PC-3 (cell line): ENCODE results near the gene NDEL1. TPM values are rescaled to one million over a fixed set of nuclear protein-coding genes. Genes with fewer than 3 reads are reported as not detected.

ENCODE experiments used
- ATAC-seq: fragments of 200-7000 bp; cut with Tn5 transposase; 2 replicates; pipeline ENCODE4 v1.9.1; 2020; ENCODE audit warnings: mild to moderate bottlenecking, moderate library complexity
- BruUV-seq: library from RNA; stranded (reverse); fragments of 400-500 nt; replicated peaks from 2 replicates; lab custom pipeline; 2021; lab: Mats Ljungman, UMichigan
- CTCF ChIA-PET: fragments of 300-600 bp; sonication (Branson Sonifier 250); formaldehyde crosslinking; loops from one replicate; lab custom pipeline; 2022; ENCODE audit warnings: antibody characterized with exemption; lab: Charles Lee
- POLR2A ChIA-PET: fragments of 300-600 bp; sonication (Branson Sonifier 250); formaldehyde crosslinking; loops from one replicate; lab custom pipeline; 2022; ENCODE audit warnings: antibody characterized with exemption; ENCODE audit not compliant: unreplicated experiment; lab: Charles Lee
- DNase-seq: peaks from one replicate; pipeline ENCODE4 v3.0.0-alpha.2; 2015
- H2AFZ ChIP-seq: fragments of 300-600 bp; sonication (generic); 2 replicates; pipeline ENCODE4 v1.6.0; 2016; ENCODE audit warnings: antibody characterized with exemption, low read length
- H3F3A ChIP-seq: fragments of 300-600 bp; sonication (generic); one replicate; pipeline ENCODE4 v1.6.0; 2017; ENCODE audit warnings: antibody characterized with exemption, low read length, control low read depth, mild to moderate bottlenecking; ENCODE audit not compliant: unreplicated experiment
- H3K27ac ChIP-seq: fragments of 300-600 bp; sonication (generic); 2 replicates; pipeline ENCODE4 v1.5.1; 2016; ENCODE audit warnings: mild to moderate bottlenecking, low read length
- H3K27me3 ChIP-seq: fragments of 300-600 bp; sonication (generic); 2 replicates; pipeline ENCODE4 v1.6.1; 2016; ENCODE audit warnings: low read length, mixed read lengths
- H3K36me3 ChIP-seq: fragments of 300-600 bp; sonication (generic); 2 replicates; pipeline ENCODE4 v1.6.1; 2016; ENCODE audit warnings: low read depth, mixed run types, low read length, mixed read lengths
- H3K4me1 ChIP-seq: fragments of 300-600 bp; sonication (generic); 2 replicates; pipeline ENCODE4 v1.5.1; 2016; ENCODE audit warnings: low read length; ENCODE audit not compliant: insufficient read depth
- H3K4me2 ChIP-seq: fragments of 300-600 bp; sonication (generic); 2 replicates; pipeline ENCODE4 v1.6.0; 2016; ENCODE audit warnings: low read length
- H3K4me3 ChIP-seq: fragments of 300-600 bp; sonication (generic); 2 replicates; pipeline ENCODE4 v1.5.1; 2016; ENCODE audit warnings: mild to moderate bottlenecking, low read length, mixed read lengths
- H3K79me2 ChIP-seq: fragments of 300-600 bp; sonication (generic); 2 replicates; pipeline ENCODE4 v1.6.1; 2017; ENCODE audit warnings: low read length, mixed read lengths
- H3K9ac ChIP-seq: fragments of 300-600 bp; sonication (generic); 2 replicates; pipeline ENCODE4 v1.6.0; 2016; ENCODE audit warnings: mild to moderate bottlenecking, low read length
- H3K9me2 ChIP-seq: fragments of 300-600 bp; sonication (generic); replicated peaks from 2 replicates; pipeline ENCODE4 v1.6.1; 2016; ENCODE audit warnings: mixed run types, low read length, mixed read lengths
- H3K9me3 ChIP-seq: fragments of 300-600 bp; sonication (generic); 2 replicates; pipeline ENCODE4 v1.6.1; 2016; ENCODE audit warnings: low read length, mixed read lengths
- H4K20me1 ChIP-seq: fragments of 300-600 bp; sonication (generic); 2 replicates; pipeline ENCODE4 v1.6.1; 2016; ENCODE audit warnings: low read length, mixed read lengths
- CTCF ChIP-seq: fragments of 300-600 bp; sonication (generic); conservative IDR thresholded peaks from 2 replicates; pipeline ENCODE4 v1.5.1; 2017; ENCODE audit warnings: antibody characterized with exemption, low read depth, mild to moderate bottlenecking, low read length
- EZH2 ChIP-seq: fragments of 300-600 bp; sonication (generic); IDR thresholded peaks from one replicate; pipeline ENCODE4 v1.6.1; 2017; ENCODE audit warnings: antibody characterized with exemption, mild to moderate bottlenecking, low read length; ENCODE audit not compliant: unreplicated experiment
- EZH2phosphoT487 ChIP-seq: fragments of 300-600 bp; sonication (generic); IDR thresholded peaks from 2 replicates; pipeline ENCODE4 v1.6.1; 2018; ENCODE audit warnings: mild to moderate bottlenecking, antibody characterized with exemption, low read length, borderline replicate concordance
- intact Hi-C: fragments of 100-400 bp; cut with micrococcal nuclease; formaldehyde crosslinking; loops from 2 replicates; pipeline ENCODE4 v1.9.0; 2023
- total RNA-seq: library from RNA; depleted of rRNA; stranded (reverse); fragments of >200 nt; gene quantifications from 2 replicates; pipeline ENCODE4 v1.2.3, GENCODE V29; 2014

NDEL1 gene
- total RNA-seq, 1 experiment from 2014 or later: 32.7 TPM

GRCh38 chr17:8417806-8418205 is 17.9 kb upstream of the NDEL1 start:
- TF ChIP-seq CTCF: no peak
- TF ChIP-seq EZH2: no peak
- no peak for TF ChIP-seq EZH2phosphoT487
- ATAC-seq (no peak), DNase-seq (no peak)
- Histone ChIP-seq H3K27me3 (no peaks in the 10 kb centered on the region), H3K4me3 (no peak overlapping the region), H2AFZ (no peak overlapping the region), H4K20me1 (no peaks in the 10 kb centered on the region), H3K27ac (no peak overlapping the region), H3F3A (no peaks in the 10 kb centered on the region), H3K79me2 (no peaks in the 10 kb centered on the region), H3K4me1 (no peaks in the 10 kb centered on the region), H3K36me3 (no peaks in the 10 kb centered on the region), H3K4me2 (no peak overlapping the region), H3K9ac (no peak overlapping the region), H3K9me3 (no peaks in the 10 kb centered on the region), H3K9me2 (no peaks in the 10 kb centered on the region)
- BruUV-seq: no TSS peak
- ChIA-PET POLR2A (no interaction called here), CTCF (no interaction called here)
- intact Hi-C loops: no loop called here

GRCh38 chr17:8418471-8418870 is 17.2 kb upstream of the NDEL1 start:
- Histone ChIP-seq H3K4me1 (no peaks in the 10 kb centered on the region), H3K27ac (no peak overlapping the region), H3K9me3 (no peaks in the 10 kb centered on the region), H3K4me2 (no peak overlapping the region), H3F3A (no peaks in the 10 kb centered on the region), H3K4me3 (no peak overlapping the region), H4K20me1 (no peaks in the 10 kb centered on the region), H3K9ac (no peak overlapping the region), H3K27me3 (no peaks in the 10 kb centered on the region), H3K36me3 (no peaks in the 10 kb centered on the region), H2AFZ (no peak overlapping the region), H3K9me2 (no peaks in the 10 kb centered on the region), H3K79me2 (no peaks in the 10 kb centered on the region)
- BruUV-seq: no TSS peak
- intact Hi-C loops: no loop called here
- no peak for ATAC-seq
- ChIA-PET POLR2A (no interaction called here), CTCF (no interaction called here)
- TF ChIP-seq CTCF (no peak), EZH2phosphoT487 (no peak), EZH2 (no peak)
- DNase-seq: no peak

- no peak overlapping the region for H3K4me3 ChIP-seq
- no peak for ATAC-seq
- no peaks in the 10 kb centered on the region for H3K27me3 ChIP-seq
- no peak overlapping the region for H3K9ac ChIP-seq
- H3K4me1 ChIP-seq: no peaks in the 10 kb centered on the region
- H3K4me2 ChIP-seq: no peak overlapping the region
- no peak overlapping the region for H2AFZ ChIP-seq
- intact Hi-C loops: no loop called here
- H3K36me3 ChIP-seq: no peaks in the 10 kb centered on the region
- no peaks in the 10 kb centered on the region for H4K20me1 ChIP-seq
- no peaks in the 10 kb centered on the region for H3F3A ChIP-seq
- ChIA-PET CTCF (interaction anchor here (1.4 kb wide), 1 partner anchor 9 kb away, joined by 4 read pairs; no protein-coding TSS in a partner anchor), POLR2A (no interaction called here)
- no peaks in the 10 kb centered on the region for H3K9me2 ChIP-seq
- H3K9me3 ChIP-seq: no peaks in the 10 kb centered on the region
- H3K79me2 ChIP-seq: no peaks in the 10 kb centered on the region
- H3K27ac ChIP-seq: no peak overlapping the region
- no peak for DNase-seq
- TF ChIP-seq EZH2phosphoT487 (no peak), CTCF (no peak), EZH2 (no peak)
- BruUV-seq: no TSS peak
Observed at GRCh38 chr17:8419305-8419704, 16.4 kb upstream of the NDEL1 start.
